HG03469 (cell line): ENCODE measurements around the gene PVALEF.

Experiments
- ATAC-seq: cut with Tn5 transposase; IDR thresholded peaks from one replicate; pipeline ENCODE4 v1.9.1; 2021; ENCODE audit warnings: mild to moderate bottlenecking, moderate library complexity, moderate number of reproducible peaks; ENCODE audit not compliant: unreplicated experiment

PVALEF gene

GRCh38 chr17:81165246-81166032 is at the start of gene PVALEF:
Gene PVALEF (plus strand): TSS chr17:81165507. CDS start chr17:81181227, 15,720 bp downstream.
- ATAC-seq = no peak

GRCh38 chr17:81115749-81116464 is 49.4 kb upstream of the PVALEF start:
- no peak for ATAC-seq

DNA sequence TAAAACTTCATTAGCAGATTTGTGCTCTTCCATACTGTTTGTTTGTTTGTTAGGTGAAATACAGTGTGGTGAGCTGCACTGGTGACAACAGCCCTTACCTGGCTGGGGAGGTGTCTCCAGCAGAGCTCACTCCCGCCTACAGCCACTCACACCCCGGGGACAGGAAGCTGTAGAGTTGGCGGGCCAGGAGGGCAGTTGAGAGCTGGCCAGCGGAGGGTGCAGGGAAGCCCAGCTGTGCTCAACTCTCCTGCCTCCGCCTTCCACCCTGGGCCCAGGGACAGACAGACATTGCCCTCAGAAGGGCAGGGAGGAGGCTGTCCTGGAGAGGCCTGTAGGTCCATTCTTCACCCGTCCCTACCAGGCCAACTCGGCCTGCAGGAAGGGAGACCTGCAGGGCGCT is 48.6 kb upstream of the PVALEF start:
- ATAC-seq = no peak

DNA sequence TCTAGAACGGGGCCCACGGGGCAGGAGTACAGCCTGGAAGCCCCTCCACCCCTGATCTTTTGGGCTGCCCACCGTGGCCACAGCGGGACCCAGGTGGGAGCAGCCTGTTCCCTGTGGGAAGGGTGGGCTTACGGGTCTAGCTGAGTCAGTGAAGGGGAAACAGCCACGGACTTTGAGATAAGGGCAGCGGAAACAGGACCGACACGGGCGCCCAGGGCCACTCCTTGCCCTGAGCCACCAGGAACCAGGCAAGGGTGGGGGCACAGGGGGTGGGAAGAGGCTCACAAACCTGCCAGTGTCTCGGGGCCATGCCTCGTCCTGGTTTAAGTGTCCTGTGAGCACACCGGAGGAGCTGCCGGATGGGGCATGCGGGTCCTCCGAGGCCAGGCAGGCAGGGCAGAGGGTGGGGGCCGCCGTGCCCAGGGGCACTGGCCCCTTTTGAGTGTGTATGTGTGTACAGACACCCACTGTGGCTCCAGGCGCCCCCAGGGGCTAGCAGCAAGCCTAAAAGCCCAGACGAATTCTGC is 47.6 kb upstream of the PVALEF start:
- no peak for ATAC-seq

DNA sequence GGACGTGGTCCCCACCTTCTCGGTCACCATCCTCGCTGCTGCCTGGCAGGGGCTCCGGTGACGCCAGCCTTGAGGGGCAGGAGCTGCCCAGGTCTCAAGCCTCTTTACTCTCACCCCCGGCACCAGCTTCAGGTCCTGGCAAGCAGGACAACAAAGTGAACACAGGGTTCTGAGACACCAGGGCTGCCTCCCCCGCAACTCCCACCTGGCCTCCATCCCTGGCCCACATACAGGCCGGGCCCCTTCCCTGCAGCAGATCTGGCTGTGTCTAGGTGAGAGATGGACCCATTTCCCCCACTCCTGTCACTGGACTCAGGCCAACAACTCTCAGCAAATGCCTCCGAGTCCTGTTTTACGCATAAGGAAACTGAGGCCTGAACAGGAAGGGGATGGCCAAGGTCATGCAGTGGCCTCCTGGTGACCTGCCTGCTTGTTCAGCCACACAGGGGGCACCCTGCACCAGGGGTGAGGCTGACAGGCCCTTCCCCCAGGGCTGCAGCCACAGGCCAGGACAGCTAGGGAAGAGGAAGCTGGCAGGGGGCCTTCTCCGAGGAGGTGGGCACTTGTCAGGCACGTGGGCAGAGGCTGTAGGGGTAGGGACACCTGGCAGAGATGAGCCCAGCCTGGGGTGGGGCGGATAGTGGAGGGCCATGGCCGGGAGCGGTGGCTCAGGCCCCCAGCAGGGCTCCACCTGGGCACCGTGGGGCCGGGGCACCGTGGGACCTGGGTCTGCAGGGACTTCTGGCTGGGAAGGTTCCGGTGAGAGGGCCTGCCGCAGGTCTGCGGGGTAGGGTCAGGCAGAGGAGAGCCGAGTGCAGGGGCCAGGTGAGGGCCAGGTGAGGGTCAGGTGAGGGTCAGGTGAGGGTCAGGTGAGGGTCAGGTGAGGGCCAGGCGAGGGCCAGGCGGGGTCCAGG is 46.7 kb upstream of the PVALEF start:
- no peak for ATAC-seq

DNA sequence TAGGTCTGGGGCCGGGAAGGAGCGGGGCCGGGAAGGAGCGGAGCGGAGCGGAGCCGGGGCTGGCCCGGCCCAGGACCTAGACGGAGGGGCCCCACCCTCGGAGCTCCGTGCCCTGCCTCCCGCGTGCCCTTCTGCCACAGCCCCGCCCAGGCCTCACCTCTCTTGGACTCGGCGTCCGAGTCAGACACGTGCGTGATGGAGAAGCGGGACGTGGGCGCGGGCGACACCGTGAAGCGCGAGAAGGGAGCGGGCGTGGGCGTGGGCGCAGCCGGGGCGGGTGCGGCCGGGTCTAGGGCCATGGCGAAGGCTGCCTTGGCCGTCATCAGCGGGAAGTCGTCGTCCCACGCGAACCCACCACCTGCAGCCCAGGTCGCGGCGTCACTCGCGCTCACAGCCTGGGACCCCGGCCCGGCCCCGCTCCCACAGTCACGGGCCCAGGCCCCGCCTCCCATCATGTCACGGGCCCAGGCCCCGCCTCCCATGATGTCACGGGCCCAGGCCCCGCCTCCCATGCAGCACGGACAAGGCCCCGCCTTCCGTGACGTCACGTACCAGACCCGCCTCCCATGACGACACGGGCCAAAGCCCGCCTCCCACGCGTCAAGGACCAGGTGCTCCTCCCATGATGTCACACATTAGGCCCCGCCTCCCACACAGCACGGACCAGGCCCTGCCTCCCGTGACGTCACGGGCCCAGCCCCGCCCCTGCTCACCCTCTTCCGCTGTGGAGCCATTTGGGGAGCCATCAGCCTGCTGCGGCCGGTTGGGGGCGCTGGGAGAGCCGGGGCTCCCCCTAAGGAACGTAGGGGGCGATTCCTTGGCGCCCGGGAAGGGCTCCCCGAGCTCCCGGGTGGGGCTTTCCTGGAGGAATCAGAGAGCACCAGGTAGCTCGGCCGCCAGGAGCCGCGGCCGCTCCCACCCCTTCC is 45.8 kb upstream of the PVALEF start:
- no peak for ATAC-seq

DNA sequence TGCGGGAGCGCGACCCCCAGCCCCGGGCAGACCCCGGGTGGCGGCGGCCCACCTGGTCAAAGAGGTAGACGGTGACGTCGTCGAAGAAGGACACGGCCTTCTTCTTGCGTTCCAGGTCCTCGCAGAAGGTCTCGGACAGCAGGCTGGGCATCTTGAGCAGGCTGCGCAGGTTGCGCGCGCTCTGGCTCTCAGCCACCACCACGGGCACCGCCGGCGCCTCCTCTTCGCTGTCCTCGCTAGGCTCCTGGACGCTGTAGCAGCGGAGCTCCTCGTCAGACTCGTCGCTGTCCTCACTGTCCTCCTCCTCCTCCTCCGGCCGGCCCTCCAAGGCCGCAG is 45.2 kb upstream of the PVALEF start:
- ATAC-seq = no peak

GRCh38 chr17:81120695-81121621 is 44.3 kb upstream of the PVALEF start:
- ATAC-seq = no peak

GRCh38 chr17:81121841-81122733 is 43.2 kb upstream of the PVALEF start:
- no peak for ATAC-seq

- no peak for ATAC-seq
These were observed 42.0 kb upstream of the PVALEF start for GRCh38 chr17:81123052-81124048.

DNA sequence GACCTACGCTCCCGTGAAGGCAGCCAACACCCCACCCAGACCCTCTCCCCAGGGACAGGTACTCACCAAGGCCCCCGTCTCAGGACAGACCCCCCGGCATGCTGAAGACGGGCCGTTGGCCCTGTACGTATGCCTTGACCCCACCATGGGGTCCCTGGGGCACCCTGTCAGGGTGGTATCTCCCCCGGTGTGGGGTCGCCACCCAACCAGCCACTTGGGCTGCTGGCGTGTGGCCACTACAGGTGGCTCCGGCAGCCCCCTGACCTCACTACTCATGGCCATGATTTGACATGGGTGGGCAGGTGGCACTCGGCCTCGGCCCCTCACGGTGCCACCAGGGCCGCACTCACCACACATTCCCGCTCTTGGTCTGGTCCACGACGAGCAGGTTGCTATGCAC is 40.9 kb upstream of the PVALEF start:
- no peak for ATAC-seq

GRCh38 chr17:81125573-81126081 is 39.7 kb upstream of the PVALEF start:
- no peak for ATAC-seq

DNA sequence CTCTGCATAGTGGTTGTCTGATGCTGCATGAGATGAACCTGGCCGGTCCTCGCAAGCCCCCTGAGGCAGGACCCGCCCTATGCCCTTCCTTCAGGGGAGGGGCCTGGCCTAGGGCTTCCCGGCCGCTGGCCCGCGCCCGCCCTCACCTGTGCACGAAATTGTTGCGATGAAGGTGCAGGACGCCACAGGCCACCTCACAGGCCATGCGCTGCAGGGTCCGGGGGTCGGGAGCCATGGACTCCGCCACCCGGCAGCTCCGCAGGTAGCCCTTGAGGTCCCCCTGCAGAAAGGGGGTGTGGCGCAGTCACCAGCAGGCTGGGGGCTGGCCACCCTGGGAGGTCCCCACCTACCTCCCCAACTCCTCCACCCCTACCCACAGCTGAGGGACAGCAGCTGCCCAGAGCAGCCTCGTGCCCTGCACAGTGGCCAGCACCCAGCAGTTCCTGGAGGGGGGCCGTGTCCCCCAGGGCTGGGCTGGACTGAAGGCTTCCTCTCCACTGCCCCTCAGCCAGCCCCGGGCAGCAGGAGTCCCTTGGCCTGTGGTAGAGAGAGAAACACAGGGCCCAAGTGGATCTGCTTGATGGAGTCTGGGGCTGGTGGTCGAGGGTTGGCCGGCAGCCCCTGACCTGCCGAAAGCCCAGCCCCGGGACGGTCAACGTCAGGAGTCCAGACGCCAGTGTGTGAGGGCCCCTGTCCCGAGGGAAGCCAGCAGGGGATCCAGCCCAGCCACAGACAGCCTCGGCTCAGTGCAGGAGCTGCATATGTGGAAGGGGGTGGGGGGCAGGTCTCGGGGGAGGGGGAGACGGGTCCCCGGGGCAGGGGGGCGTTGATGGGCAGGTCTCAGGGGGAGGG is 38.8 kb upstream of the PVALEF start:
- no peak for ATAC-seq

DNA sequence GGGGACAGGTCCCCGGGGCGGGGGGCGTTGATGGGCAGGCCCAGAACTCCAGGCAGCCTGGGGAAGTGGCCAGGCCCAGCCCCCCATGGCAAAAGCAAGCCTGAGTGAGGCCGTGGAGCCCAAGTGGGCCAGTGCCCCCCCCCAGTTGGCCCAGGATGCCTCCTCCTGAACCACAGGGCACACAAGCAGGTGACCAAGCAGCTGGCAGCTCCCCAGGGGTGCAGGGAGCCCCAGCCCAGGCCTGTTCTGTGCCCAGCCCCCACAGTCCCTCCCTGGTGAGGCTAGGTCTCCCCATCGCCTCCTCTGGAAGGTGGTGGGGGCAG is 38.2 kb upstream of the PVALEF start:
- ATAC-seq = no peak

DNA sequence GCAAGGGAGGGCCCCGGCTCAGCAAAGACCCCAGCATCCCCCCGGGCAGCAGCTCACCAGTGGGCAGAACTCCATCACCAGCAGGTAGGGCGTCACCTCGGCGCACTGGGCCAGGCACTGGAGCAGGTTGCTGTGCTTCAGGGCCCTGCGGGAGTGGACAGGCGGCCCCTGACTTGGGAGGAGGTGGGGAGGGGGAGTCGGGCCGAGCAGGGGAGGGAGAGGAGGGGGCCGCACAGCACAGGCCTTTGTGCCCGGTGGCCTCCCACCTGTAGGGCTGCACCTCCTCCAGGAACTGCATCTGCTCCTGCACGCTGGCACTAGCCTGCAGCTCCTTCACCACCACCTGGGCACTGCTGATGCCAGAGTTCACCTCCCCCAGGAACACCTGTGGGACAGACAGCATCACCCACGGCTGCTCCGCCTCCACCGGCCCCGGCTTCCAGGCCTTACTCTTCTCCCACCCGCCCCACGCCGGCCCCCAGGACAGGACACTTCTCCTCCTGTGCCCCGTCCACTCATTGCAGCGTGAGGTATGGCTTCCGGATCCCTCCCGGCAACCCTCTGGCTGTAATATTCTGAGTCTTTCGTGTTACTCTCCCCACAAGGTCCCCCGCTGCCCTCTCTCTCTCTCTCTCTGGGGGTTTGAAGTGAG is 37.7 kb upstream of the PVALEF start:
- no peak for ATAC-seq
